Ishikawa (cell line): ENCODE measurements around the gene CAMK4.

Experiments used
- CEBPB ChIP-seq: IDR thresholded peaks from 2 replicates; pipeline ENCODE4 v1.6.1; 2012
- CREB1 ChIP-seq: IDR thresholded peaks from 2 replicates; pipeline ENCODE4 v1.6.1; 2012; ENCODE audit warnings: low read depth
- EGR1 ChIP-seq: IDR thresholded peaks from 2 replicates; pipeline ENCODE4 v1.6.1; 2012
- EP300 ChIP-seq: IDR thresholded peaks from 2 replicates; pipeline ENCODE4 v1.6.1; 2012; ENCODE audit warnings: borderline replicate concordance
- FOXM1 ChIP-seq: IDR thresholded peaks from 2 replicates; pipeline ENCODE4 v1.6.1; 2012; ENCODE audit warnings: low read depth, borderline replicate concordance
- MAX ChIP-seq: IDR thresholded peaks from 2 replicates; pipeline ENCODE4 v1.6.1; 2012
- NFIC ChIP-seq: IDR thresholded peaks from 2 replicates; pipeline ENCODE4 v1.6.1; 2012
- RAD21 ChIP-seq: IDR thresholded peaks from 2 replicates; pipeline ENCODE4 v1.6.1; 2012; ENCODE audit warnings: low read depth
- REST ChIP-seq: IDR thresholded peaks from 2 replicates; pipeline ENCODE4 v1.6.1; 2012; ENCODE audit warnings: low read depth, mild to moderate bottlenecking
- TAF1 ChIP-seq: IDR thresholded peaks from 2 replicates; pipeline ENCODE4 v1.6.1; 2012; ENCODE audit warnings: low read depth, mild to moderate bottlenecking
- TEAD4 ChIP-seq: IDR thresholded peaks from 2 replicates; pipeline ENCODE4 v1.6.1; 2012
- USF1 ChIP-seq: IDR thresholded peaks from 2 replicates; pipeline ENCODE4 v1.6.1; 2012
- YY1 ChIP-seq: IDR thresholded peaks from 2 replicates; pipeline ENCODE4 v1.6.1; 2012; ENCODE audit warnings: low read depth

- no peak for TF ChIP-seq FOXM1
- no peak for TF ChIP-seq CREB1
- no peak for TF ChIP-seq TAF1
- TF ChIP-seq CEBPB, result no peak
- no peak for TF ChIP-seq NFIC
- TF ChIP-seq RAD21, result no peak
- no peak for TF ChIP-seq EGR1
- no peak for TF ChIP-seq REST
- TF ChIP-seq MAX, result no peak
- no peak for TF ChIP-seq YY1
- TF ChIP-seq EP300, result no peak
- no peak for TF ChIP-seq USF1
- no peak for TF ChIP-seq TEAD4
Observed at GRCh38 chr5:111321376-111321775, 97.2 kb downstream of the CAMK4 start.
